ENCODE results near the gene RFFL.

The RFFL gene

DNA sequence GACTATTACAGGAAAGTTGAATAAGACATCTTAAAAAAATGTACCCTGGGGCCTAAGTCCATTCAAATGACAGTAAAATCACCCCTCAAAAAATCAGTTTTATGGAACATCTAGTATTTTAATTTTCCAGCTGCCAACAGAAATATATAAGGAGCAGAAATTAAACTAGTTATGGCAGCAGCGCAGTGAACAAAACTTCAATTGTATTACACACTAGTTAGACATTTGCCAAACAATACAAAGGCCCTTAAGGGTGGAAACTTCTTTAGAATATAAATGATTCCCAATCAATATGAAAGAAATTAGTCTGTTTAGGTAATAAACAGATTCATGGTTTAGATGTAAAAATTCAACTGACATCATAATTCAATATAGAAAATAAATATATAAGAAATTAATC lies 18.1 kb upstream of the RFFL start:
- no peak for DNase-seq (ENCODE audit: low spot score)

DNA sequence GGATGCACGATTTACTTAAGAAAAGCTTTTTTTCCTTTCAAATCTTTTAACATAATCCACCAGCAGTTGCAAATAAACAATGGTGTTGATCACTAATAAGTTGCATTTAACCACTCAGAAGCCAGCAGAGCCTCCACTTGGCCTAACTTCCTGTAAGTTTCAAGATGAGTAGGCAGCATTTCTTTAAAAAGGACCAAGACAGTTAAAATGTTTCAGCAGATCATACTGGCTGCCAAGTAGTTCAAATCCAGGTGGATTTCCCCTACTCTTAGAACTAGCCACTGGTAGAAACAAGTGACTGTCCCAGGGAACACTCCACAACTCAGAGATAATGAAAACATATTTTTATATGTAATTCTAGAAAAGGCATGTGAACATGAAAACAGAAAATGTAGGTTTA lies 17.0 kb upstream of the RFFL start:
- no peak for DNase-seq (ENCODE audit: low spot score)

DNA sequence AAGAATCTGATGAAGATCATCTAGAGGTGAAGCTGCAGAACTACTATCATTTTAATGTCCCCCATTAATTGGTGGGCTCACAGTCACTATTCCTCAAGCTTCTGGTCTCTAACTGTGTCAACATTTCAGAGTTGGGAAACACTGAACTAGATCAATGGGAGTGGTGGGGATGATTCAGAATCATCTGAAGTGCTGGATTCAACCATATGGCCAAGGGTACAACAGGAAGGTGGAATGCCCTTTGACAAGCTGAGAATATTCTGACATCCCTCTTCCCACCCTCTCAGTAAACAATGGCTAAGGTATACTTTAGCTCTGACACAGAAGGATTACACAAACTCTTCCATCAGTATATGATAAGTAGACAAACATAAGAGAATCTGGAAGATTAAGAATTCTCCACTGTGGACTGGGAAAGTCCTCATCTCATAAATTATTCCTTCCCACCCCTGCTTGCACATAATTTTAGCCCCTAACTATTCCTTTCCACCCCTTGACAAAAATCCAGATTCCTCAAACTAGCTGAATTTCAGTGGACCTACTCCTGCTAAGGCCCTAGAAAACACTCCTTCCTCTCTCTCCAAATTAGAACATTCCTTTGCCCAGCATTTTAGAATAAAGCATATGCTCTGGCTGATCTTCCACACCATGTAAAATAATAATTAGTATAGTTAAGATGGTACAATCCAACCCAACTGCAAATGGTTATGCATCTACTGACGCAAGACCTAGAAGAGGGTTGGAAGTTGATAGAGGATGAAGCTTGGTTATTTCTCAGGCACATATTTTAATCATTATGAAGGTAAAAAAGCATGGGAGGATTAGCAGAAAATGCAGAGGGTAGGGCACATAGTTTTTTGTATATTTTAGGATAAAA lies 16.3 kb upstream of the RFFL start:
- DNase-seq (ENCODE audit: low spot score) = no peak

DNA sequence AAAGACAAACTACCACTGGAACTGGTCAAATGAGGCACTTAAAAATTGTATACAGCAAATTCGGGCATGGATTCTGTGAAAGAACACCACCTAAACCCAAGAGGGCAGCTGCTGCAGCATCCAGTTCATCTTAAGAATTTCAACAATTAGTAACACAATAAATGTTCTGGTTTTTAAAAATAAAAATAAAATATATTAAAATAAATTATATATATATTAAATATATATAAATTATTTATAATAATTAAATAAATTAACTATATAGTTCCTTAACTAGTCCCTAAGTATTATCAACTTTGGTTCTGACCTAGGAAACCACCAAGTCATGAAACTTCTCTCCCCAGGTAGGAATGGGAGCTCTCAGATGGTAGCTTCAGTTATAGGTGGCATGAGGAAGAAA lies 13.4 kb upstream of the RFFL start:
- no peak for DNase-seq (ENCODE audit: low spot score)

DNA sequence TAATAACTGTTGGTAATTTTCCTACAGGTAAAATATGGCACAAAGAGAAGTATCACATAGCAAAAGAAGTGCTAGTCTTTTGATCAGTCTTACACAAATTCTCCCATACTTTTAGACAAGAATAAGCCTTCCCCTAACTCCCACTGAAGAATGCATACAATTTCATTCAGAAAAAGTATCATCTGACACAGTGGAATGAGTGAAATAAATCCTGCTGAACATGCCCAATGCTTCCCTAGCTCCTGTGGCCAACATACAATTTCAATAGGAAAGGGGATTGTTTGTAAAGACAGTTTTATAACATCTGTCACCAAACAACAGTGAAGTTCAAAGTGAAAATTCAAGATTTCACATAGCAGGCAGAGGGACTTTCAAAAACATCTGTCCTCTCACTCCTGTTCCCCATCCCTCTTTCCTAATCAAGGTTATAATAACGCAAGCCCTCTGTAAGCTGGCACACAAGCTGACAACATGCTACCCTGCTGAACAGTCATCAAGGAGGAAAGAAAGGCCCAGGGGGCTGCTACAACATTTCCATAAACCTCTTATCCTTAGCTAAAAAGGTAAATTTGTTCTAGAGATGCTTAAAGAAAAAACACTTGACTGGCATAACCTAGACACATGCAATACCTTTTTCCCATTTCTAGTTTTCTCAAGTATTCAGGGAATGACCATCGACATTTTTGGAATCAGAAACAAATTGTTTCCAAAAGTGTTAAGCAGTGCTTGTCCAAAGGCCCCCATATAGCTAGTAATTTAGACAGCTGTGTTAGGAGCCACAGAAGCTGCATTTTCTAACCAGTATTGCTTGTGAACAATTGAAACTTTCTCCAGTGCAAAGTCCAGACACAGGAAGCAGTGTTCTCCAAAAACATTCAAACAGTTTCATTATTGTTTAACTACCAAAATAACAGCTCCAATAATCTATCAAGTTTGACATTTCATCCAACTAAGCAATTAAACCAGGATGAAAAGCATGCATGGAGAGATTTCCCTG lies 11.5 kb upstream of the RFFL start:
- peak; percentile 89 for DNase-seq (ENCODE audit: low spot score)

DNA sequence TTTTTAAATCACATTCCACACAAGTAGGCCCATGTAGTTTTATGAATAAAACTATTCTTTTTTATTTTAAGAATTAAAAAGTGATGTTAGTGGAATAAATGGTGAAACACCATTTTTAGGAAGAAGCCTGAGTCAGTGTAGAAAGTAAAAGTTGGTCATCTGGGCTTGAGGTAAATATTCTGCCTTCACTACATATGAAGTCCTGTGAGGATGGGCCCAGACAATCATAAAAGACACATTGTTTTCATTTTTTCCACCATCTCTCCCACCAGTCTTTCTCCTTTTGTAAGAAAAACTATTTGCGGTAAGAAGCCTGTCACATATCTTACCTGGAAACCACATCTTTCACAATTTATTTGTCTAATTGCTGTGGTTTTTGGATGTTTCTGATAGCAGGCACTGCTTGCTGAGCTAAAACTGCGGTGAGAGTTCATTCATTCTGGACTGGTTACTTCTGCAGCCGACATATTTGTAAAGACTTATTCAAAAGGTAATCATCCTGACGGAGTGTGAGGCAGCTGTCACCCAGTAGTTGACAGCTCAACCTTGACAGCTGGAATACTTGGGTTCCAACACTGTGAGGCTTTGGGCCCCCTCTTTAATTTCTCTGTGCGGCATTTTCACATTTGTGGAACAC lies 10.6 kb upstream of the RFFL start:
- no peak for DNase-seq (ENCODE audit: low spot score)

DNA sequence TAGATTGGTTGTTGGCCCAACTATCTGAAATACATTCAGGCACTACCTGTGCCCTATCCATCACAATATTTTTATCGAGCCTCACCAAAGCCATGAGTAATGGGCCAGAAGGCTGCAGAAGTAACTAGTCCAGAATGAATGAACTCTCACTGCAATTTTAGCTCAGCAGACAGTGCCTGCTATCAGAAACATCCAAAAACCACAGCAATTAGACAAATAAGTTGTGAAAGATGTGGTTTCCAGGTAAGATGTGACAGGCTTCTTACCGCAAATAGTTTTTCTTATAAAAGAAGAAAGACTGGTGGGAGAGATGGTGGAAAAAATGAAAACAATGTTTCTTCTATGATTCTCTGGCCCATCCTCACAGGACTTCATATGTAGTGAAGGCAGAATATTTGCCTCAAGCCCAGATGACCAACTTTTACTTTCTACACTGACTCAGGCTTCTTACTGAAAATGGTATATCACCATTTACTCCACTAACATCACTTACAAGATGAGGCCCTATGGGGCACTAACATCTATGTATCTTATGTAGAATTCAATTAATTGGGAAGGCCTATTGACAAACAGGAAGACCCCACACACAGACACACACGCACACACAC lies 9.8 kb upstream of the RFFL start:
- DNase-seq (ENCODE audit: low spot score) = no peak

DNA sequence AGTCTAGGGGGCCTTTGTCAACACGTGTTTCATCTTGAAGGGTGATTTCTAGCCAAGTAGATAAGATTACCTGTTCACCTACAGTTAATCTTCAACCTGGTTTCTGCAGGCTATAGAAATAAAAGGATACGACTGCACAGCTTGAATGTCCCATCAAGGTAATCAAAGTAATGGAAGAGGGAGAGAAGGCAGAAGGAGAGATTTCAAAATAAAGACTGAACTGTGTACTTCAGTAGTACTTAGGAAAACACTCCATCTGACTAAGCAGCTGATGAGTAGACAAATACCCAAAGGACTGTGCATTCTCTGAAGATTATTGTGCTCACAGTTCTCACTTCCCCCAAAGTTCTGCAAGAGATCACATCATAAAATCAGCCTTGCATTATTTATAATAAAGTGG lies 5.8 kb upstream of the RFFL start:
- DNase-seq (ENCODE audit: low spot score) = no peak

DNA sequence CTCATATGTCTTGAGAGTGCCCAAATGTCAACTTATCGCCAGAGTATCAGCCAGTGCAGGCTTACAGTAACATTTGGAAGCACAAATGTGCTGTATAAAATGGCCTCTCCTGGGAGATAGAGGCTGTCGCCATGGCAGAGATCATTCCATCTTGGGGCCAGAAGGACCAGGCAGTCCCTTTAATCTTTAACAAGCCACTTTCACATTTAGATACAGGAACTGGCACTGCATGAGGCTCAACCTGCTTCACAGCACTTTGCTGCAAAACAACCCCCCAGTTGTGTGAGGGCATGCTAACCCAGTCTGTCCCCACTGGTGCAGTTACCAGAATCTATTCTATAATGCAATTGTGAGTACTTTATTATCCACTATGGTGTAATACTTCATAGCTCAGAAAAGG lies 4.7 kb upstream of the RFFL start:
- no peak for DNase-seq (ENCODE audit: low spot score)

DNA sequence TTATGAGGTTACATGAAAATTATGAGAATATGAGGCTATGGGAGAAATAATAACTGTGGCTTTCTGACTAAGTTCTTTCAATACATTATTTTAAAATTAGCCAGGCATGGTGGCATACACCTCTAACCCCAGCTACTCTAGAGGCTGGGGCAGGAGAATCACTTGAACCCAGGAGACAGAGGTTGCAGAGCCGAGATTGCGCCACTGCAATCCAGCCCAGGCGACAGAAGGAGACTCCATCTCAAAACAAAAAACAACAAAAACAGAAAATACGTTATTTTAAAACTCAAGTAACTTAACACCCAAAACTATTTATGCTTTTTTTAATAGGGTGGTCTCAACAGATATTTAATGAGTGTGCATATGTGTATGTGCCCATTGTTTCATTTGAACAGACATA lies 2.4 kb upstream of the RFFL start:
- no peak for DNase-seq (ENCODE audit: low spot score)

DNA sequence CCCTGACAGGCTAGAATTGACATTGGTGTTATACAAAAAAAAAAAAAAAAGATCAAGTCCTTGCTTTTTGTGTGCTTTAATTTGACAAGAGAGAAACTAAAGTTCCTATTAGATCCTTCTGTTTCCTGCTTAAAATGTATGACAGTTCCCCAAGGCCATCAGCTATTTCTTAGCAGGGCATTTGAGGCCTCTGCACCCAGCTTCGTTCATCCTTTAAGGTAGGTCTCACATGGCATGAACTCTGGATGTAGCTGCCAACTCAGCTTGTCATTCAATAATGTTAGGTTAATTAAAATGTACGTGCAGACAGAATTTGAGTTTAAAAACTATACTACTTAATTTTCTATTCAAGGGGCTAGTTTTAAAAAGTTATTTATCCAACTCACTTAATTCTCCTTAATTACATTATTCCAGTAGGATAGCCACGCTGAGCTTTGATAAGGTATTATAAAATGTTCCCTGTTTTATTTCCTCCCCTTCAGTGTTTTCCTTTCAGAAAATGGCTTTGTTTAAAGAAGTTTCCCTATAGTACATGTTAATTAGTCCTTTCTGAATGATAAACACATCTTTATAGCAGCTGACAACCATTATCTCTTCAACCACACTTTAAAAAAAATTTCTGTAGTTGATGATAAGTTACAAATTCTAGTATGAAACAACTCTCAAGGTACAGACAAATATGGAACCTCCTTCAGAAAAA lies 1.2 kb upstream of the RFFL start:
- no peak for DNase-seq (ENCODE audit: low spot score)

DNA sequence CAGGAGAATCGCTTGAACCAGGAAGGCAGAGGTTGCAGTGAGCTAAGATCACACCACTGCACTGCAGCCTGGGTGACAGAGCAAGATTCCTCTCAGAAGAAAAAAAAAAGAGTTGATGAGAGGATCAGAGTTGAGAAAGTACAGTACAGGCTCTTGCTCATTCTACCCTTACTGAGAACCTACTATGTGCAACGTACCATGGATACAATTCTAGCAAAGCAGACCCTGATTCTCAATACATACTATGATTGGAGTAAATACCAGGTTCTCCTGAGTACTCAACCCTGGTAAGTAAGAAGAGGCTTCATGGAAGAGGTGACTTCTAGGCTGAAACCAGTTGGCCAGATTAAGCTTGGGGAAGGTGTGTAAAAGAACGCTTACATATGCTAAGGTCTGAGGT lies 1.2 kb downstream of the RFFL start:
- no peak for DNase-seq (ENCODE audit: low spot score)

DNA sequence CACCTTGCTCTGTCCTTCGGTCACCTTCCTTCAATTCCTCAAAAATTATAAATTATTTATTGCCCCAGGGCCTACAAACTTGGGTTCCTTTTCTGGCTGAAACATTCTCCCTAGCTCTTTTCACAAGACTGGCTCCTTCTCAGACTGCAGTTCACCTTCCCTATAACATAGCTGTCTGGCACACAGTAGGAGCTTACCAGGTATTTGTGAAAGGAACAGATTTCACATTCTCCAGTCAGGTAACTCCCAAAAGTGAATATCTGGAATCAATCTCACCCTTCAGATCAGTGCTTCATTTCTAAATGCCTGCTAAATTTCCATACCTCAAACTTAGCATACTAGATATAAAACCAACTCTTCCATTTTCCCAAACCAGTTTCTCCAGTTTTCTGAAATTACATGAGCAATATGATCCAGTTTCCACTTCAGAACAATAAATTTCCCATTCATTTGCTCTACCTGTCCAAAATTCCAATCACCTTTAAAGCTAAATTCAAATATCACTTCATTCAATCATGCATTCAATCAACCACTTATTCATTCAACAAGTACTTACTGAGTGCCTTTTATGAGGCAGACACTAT lies 6.1 kb downstream of the RFFL start:
- no peak for DNase-seq (ENCODE audit: low spot score)

DNA sequence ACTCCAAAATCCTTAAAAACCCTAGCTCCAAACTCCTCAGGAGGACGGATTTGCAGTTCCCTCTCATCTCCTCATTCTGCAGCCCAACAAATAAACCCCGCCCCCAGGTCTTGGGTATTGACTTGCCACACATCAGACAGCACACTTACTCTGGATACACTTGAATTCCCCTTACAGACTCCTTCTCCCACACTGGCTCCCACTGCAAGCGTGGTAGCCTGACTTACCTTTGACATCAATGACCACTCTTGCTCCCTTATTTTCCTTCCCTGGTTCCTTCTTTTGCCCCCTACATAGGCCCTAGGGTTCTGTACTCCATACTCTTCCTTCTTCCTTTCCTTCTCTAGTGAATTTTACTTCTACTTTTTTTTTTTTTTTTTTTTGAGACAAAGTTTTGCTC lies 7.5 kb downstream of the RFFL start:
- DNase-seq (ENCODE audit: low spot score) = no peak

DNA sequence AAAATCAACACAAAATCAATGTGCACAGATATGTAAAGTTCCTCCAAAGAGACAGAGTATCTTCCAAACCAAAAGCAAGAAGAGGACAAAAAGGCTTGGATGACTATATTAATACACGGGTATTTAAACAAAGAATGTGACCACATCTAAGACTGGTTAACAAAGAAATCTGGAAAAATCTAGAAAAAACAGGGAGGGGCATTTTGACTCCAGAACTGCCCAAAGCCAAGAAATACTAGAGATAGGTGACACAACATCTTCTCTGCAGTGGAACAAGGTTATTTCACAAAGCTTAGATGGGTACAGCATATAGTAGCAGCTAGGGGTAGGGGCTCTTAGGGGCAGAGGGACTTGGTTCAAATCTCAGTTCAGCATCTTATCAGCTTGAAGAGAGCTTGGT lies 10.3 kb downstream of the RFFL start:
- no peak for DNase-seq (ENCODE audit: low spot score)

DNA sequence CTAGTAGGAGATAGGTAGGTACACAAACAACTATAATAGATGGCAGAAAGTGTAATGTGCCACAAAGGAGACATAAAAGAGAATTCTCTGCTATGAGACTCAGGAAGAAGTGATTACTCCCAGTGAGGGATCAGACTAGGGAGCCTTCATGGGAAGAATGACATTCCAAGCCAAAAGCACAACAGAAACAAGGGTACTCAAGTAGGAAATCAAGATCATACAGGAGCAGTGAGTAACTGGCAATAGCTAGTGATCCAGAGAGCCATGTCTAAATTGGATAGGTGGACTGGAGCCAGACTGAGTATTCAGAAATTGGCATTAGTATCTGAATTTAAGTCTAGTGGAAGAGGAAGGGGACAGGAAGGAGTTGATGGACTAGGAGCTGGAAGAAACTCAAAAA lies 10.7 kb downstream of the RFFL start:
- no peak for DNase-seq (ENCODE audit: low spot score)

DNA sequence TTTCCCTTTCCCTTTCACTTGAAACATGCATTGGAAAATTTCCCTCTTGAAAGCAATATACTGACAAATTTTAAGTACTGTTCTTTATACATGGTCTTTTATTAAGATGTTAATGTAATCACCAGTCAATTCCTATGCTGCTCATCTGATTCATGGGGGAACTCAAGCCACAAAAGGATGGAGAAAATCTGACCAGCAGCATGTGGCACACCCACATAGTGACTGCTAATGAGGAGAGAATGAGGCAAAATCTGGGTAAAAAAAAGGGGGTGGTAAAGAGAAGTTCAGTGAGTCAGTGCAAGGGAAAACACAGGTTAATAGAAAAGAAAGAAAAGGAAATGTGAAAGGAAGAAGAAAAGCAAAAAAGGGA lies 11.3 kb downstream of the RFFL start:
- DNase-seq (ENCODE audit: low spot score) = no peak

DNA sequence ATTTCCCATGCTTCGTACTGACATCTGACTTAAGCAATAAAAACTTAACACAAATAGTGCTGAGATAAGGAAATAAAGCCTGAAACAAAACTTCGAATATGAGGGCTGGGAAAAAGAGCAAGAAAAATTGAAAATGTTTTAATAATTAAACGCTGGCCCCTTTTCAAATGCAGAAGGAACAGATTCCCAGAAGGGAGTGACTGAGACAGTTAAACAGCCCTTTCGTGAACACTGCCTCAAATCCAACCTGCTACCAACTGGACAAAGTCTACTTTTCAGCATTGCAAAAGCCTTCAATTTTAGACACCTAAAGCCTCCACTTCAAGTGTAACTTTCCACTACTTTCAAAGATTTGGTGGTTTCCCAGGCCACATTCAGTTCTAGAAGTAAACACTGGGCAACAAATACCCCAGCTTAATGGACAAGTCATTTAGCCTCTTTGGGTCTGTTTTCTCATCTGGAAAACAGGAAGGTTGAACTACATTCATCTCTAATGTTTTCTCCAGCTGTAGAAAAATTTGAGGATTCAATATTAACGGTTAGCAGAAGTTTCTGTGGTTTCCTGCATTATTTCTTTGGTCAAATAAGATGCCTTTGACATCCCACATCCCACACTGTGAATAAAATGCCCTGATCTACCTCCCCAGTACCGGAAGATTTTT lies 11.8 kb downstream of the RFFL start:
- no peak for DNase-seq (ENCODE audit: low spot score)

DNA sequence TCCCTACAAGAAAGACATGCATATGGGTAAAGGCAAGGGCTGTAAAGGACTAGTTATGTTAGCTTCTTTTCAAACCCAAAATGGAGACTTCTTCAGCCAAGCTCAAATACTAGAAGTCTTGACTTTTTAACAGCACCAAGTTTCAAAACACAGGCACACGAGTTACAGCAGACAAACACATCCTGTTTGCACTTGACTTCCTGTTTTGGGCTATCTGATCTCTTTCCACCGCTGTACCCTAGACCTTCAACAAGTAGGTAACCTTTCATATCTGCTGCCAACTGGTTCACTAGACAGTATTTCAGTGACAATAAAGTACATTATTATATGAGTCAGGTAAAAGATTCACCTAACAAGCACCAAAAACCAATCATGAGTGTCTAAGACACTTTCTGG lies 12.3 kb downstream of the RFFL start:
- no peak for DNase-seq (ENCODE audit: low spot score)

DNA sequence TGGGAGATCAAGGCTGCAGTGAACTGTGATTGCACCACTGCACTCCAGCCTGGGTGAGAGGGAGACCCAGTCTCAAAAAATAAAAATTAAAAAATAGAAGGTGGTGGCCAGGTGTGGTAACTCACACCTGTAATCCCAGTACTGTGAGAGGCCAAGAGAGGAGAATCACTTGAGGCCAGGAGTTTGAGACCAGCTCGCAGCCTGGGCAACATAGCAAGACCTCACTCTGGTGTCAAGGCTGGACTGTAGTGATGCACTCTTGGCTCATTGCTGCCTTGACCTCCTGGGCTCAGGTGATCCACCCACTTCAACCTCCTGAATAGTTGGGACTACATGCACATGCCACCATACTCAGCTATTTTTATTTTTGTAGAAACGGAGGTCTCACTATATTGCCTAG lies 13.3 kb downstream of the RFFL start:
- no peak for DNase-seq (ENCODE audit: low spot score)
